ENCODE measurements around the gene KHK. TPM values are rescaled to one million over a fixed set of nuclear protein-coding genes. Genes with fewer than 3 reads are reported as not detected.
"Not testable (repeated sequence)": the region's sequence is repeated elsewhere in the genome, so short reads cannot be mapped to it uniquely, and the experiment has no call there.

KHK gene
- total RNA-seq, 2 experiments from 2014 or later, result 6.7 to 9.5 TPM

GRCh38 chr2:27111392-27112078 is 25.0 kb downstream of the KHK start:
- CTCF ChIA-PET, result interaction anchor here (0.7 to 2.7 kb wide), 4 partner anchors 12 to 192 kb away, joined by 3 to 14 read pairs (median 6); partner anchors contain the start of gene ABHD1

GRCh38 chr2:27115519-27115918 is 28.9 kb downstream of the KHK start:
- Mint-ChIP-seq H3K9me3 (no peaks in the 10 kb centered on the region), H3K4me1 (ENCODE audit: low read depth) (peaks cover 9% of the 10 kb centered on the region), H3K36me3 (ENCODE audit: low read depth) (no peaks in the 10 kb centered on the region), H3K27ac (no peak overlapping the region), H3K27me3 (peaks cover 23% of the 10 kb centered on the region), H3K4me3 (no peak overlapping the region)
- intact Hi-C loops (cut with micrococcal nuclease), result no loop called here
- DNase-seq (no peak), ATAC-seq (no peak)
- ChIA-PET CTCF (no interaction called here), POLR2A (interaction anchor here (1.8 kb wide), 1 partner anchor 17 kb away, joined by 4 read pairs; no protein-coding TSS in a partner anchor)
- no peak for TF ChIP-seq CTCF (IDR thresholded peaks at IDR 0.05)

More at GRCh38 chr2:27111392-27112078, 25.0 kb downstream of the KHK start:
- H3K9me3 Mint-ChIP-seq; intact Hi-C loops (cut with micrococcal nuclease); ATAC-seq; H3K4me3 Mint-ChIP-seq; H3K4me1 Mint-ChIP-seq (ENCODE audit: low read depth); DNase-seq; H3K27me3 Mint-ChIP-seq; H3K27ac Mint-ChIP-seq; H3K36me3 Mint-ChIP-seq (ENCODE audit: low read depth): not testable (repeated sequence)
- POLR2A ChIA-PET, result interaction anchor here (1.0 kb wide), 1 partner anchor 12 kb away, joined by 3 read pairs; the partner anchor contains the start of gene ABHD1

GRCh38 chr2:27117995-27118524 is 31.5 kb downstream of the KHK start:
- intact Hi-C loops (cut with micrococcal nuclease), result no loop called here
- Mint-ChIP-seq H3K4me3 (peak overlapping the region; percentile 61), H3K36me3 (ENCODE audit: low read depth) (no peaks in the 10 kb centered on the region), H3K4me1 (ENCODE audit: low read depth) (peaks cover 10% of the 10 kb centered on the region), H3K27ac (peak overlapping the region; percentile 22), H3K27me3 (peaks cover 23% of the 10 kb centered on the region), H3K9me3 (no peaks in the 10 kb centered on the region)
- DNase-seq (no peak), ATAC-seq (no peak)
- CTCF ChIA-PET, result interaction anchor here (1.3 kb wide), 1 partner anchor 16 kb away, joined by 3 read pairs; the partner anchor contains the start of gene PREB
- POLR2A ChIA-PET, result interaction anchor here (0.6 to 1.1 kb wide), 3 partner anchors 13 to 34 kb away, joined by 3 to 4 read pairs (median 3); no protein-coding TSS in a partner anchor
- TF ChIP-seq CTCF (IDR thresholded peaks at IDR 0.05), result no peak

GRCh38 chr2:27118525-27119329 is 32.2 kb downstream of the KHK start, which contains the start of gene CGREF1:
TSS of gene CGREF1 (minus strand) at chr2:27119128. CDS start at chr2:27104366, 14,762 bp downstream.
- intact Hi-C loops (cut with micrococcal nuclease), result no loop called here
- Mint-ChIP-seq H3K4me1 (ENCODE audit: low read depth) (peaks cover 14% of the 10 kb centered on the region), H3K27me3 (peaks cover 23% of the 10 kb centered on the region), H3K9me3 (no peaks in the 10 kb centered on the region), H3K4me3 (peak within 1 kb of the TSS; percentile 77), H3K27ac (peak within 1 kb of the TSS; percentile 22), H3K36me3 (ENCODE audit: low read depth) (no peaks in the 10 kb centered on the region)
- ATAC-seq (peak; percentile 18), DNase-seq (peak; percentile 18)
- ChIA-PET CTCF (interaction anchor here (1.3 kb wide), 1 partner anchor 16 kb away, joined by 3 read pairs; the partner anchor contains the start of gene PREB), POLR2A (interaction anchor here (0.6 to 1.1 kb wide), 4 partner anchors 14 to 34 kb away, joined by 3 to 4 read pairs (median 3); no protein-coding TSS in a partner anchor)
- TF ChIP-seq CTCF (IDR thresholded peaks at IDR 0.05), result no peak

- CTCF ChIA-PET; POLR2A ChIA-PET; H3K36me3 Mint-ChIP-seq (ENCODE audit: low read depth); intact Hi-C loops (cut with micrococcal nuclease); DNase-seq; H3K9me3 Mint-ChIP-seq: not testable (repeated sequence)
- peaks cover 18% of the 10 kb centered on the region for H3K4me1 Mint-ChIP-seq (ENCODE audit: low read depth)
- peak; percentile 19 for ATAC-seq
- peaks cover 23% of the 10 kb centered on the region for H3K27me3 Mint-ChIP-seq
- peak overlapping the region; percentile 77 for H3K4me3 Mint-ChIP-seq
- peak overlapping the region; percentile 22 for H3K27ac Mint-ChIP-seq
Measured at GRCh38 chr2:27119330-27119670, 32.7 kb downstream of the KHK start.

Measured in activated CD8-positive, alpha-beta T cell treated with anti-CD3 and anti-CD28 coated beads for 36 hours (primary cell).